Measurements from ENCODE around the gene PHOX2B. TPM values are rescaled to one million over a fixed set of nuclear protein-coding genes. Genes with fewer than 3 reads are reported as not detected.

PHOX2B gene
- total RNA-seq, 1 experiment from 2014 or later: not detected

GRCh38 chr4:41792166-41792565 lies 43.6 kb upstream of the PHOX2B start:
- Mint-ChIP-seq H3K4me1 (ENCODE audit: low read depth, unreplicated experiment) (peaks cover 13% of the 10 kb centered on the region), H3K4me3 (ENCODE audit: low read depth, unreplicated experiment) (no peak overlapping the region), H3K9me3 (ENCODE audit: low read depth, unreplicated experiment) (no peaks in the 10 kb centered on the region), H3K27me3 (ENCODE audit: unreplicated experiment) (no peaks in the 10 kb centered on the region), H3K27ac (ENCODE audit: unreplicated experiment) (no peak overlapping the region), H3K36me3 (ENCODE audit: insufficient read depth, unreplicated experiment) (no peaks in the 10 kb centered on the region)
- BruUV-seq (replicated peaks): no TSS peak
- DNase-seq: no peak
- intact Hi-C loops (cut with micrococcal nuclease; ENCODE audit: unreplicated experiment): loop anchor here (10.0 kb wide), 1 partner anchor 93 kb away; no protein-coding TSS in a partner anchor
- CTCF ChIA-PET: no interaction called here
- TF ChIP-seq CTCF (IDR thresholded peaks at IDR 0.05; ENCODE audit: unreplicated experiment): no peak

- no peak for TF ChIP-seq CTCF (IDR thresholded peaks at IDR 0.05; ENCODE audit: unreplicated experiment)
- no peak overlapping the region for H3K27ac Mint-ChIP-seq (ENCODE audit: unreplicated experiment)
- no TSS peak for BruUV-seq (replicated peaks)
- CTCF ChIA-PET: no interaction called here
- H3K4me1 Mint-ChIP-seq (ENCODE audit: low read depth, unreplicated experiment): peaks cover 10% of the 10 kb centered on the region
- H3K9me3 Mint-ChIP-seq (ENCODE audit: low read depth, unreplicated experiment): no peaks in the 10 kb centered on the region
- no peaks in the 10 kb centered on the region for H3K36me3 Mint-ChIP-seq (ENCODE audit: insufficient read depth, unreplicated experiment)
- no peaks in the 10 kb centered on the region for H3K27me3 Mint-ChIP-seq (ENCODE audit: unreplicated experiment)
- intact Hi-C loops (cut with micrococcal nuclease; ENCODE audit: unreplicated experiment): loop anchor here (10.0 kb wide), 1 partner anchor 93 kb away; no protein-coding TSS in a partner anchor
- no peak for DNase-seq
- no peak overlapping the region for H3K4me3 Mint-ChIP-seq (ENCODE audit: low read depth, unreplicated experiment)
Observed at GRCh38 chr4:41791557-41791956, 43.0 kb upstream of the PHOX2B start.

- no peaks in the 10 kb centered on the region for H3K27me3 Mint-ChIP-seq (ENCODE audit: unreplicated experiment)
- BruUV-seq (replicated peaks): no TSS peak
- CTCF ChIA-PET: no interaction called here
- H3K36me3 Mint-ChIP-seq (ENCODE audit: insufficient read depth, unreplicated experiment): no peaks in the 10 kb centered on the region
- no peaks in the 10 kb centered on the region for H3K9me3 Mint-ChIP-seq (ENCODE audit: low read depth, unreplicated experiment)
- H3K27ac Mint-ChIP-seq (ENCODE audit: unreplicated experiment): no peak overlapping the region
- DNase-seq: no peak
- no peak overlapping the region for H3K4me3 Mint-ChIP-seq (ENCODE audit: low read depth, unreplicated experiment)
- no peak for TF ChIP-seq CTCF (IDR thresholded peaks at IDR 0.05; ENCODE audit: unreplicated experiment)
- peaks cover 10% of the 10 kb centered on the region for H3K4me1 Mint-ChIP-seq (ENCODE audit: low read depth, unreplicated experiment)
- intact Hi-C loops (cut with micrococcal nuclease; ENCODE audit: unreplicated experiment): no loop called here
Observed at GRCh38 chr4:41787931-41788330, 39.4 kb upstream of the PHOX2B start.

GRCh38 chr4:41785665-41786064 lies 37.1 kb upstream of the PHOX2B start:
- Mint-ChIP-seq H3K27me3 (ENCODE audit: unreplicated experiment) (no peaks in the 10 kb centered on the region), H3K36me3 (ENCODE audit: insufficient read depth, unreplicated experiment) (no peaks in the 10 kb centered on the region), H3K4me3 (ENCODE audit: low read depth, unreplicated experiment) (no peak overlapping the region), H3K9me3 (ENCODE audit: low read depth, unreplicated experiment) (no peaks in the 10 kb centered on the region), H3K27ac (ENCODE audit: unreplicated experiment) (no peak overlapping the region), H3K4me1 (ENCODE audit: low read depth, unreplicated experiment) (no peaks in the 10 kb centered on the region)
- CTCF ChIA-PET: interaction anchor here (0.7 kb wide), 1 partner anchor 155 kb away, joined by 3 read pairs; no protein-coding TSS in a partner anchor
- intact Hi-C loops (cut with micrococcal nuclease; ENCODE audit: unreplicated experiment): no loop called here
- no TSS peak for BruUV-seq (replicated peaks)
- no peak for DNase-seq
- TF ChIP-seq CTCF (IDR thresholded peaks at IDR 0.05; ENCODE audit: unreplicated experiment): no peak
